MCF 10A (cell line): ENCODE data around the gene CDC25C. TPM values are rescaled to one million over a fixed set of nuclear protein-coding genes. Genes with fewer than 3 reads are reported as not detected.

ENCODE experiments used
- BruUV-seq: library from RNA; stranded (reverse); fragments of 400-500 nt; replicated peaks from 2 replicates; lab custom pipeline; 2021; lab: Mats Ljungman, UMichigan
- CTCF ChIA-PET: fragments of 300-600 bp; sonication (Branson Sonifier 250); formaldehyde crosslinking; extraction: SDS; loops from one replicate; lab custom pipeline; 2021; ENCODE audit warnings: antibody characterized with exemption, inconsistent platforms; lab: Yijun Ruan, JAX
- POLR2A ChIA-PET: fragments of 300-600, 350-650 bp; sonication (Branson Sonifier 250); formaldehyde crosslinking; extraction: SDS; loops from one replicate; lab custom pipeline; 2020; ENCODE audit warnings: antibody characterized with exemption, inconsistent platforms; lab: Yijun Ruan, JAX
- DNase-seq: peaks from one replicate; pipeline ENCODE4 v3.0.0-alpha.2; 2018; ENCODE audit not compliant: unreplicated experiment
- H3K27ac Mint-ChIP-seq: one replicate; pipeline ENCODE4 v1.8.0; 2022; ENCODE audit warnings: mild to moderate bottlenecking, low read depth, mixed read lengths; ENCODE audit not compliant: unreplicated experiment
- H3K27me3 Mint-ChIP-seq: one replicate; pipeline ENCODE4 v1.8.0; 2022; ENCODE audit warnings: mixed read lengths; ENCODE audit not compliant: insufficient read depth, unreplicated experiment
- H3K36me3 Mint-ChIP-seq: one replicate; pipeline ENCODE4 v1.8.0; 2022; ENCODE audit warnings: mild to moderate bottlenecking, moderate library complexity, mixed read lengths; ENCODE audit not compliant: insufficient read depth, unreplicated experiment
- H3K4me1 Mint-ChIP-seq: one replicate; pipeline ENCODE4 v1.8.0; 2022; ENCODE audit warnings: mixed read lengths; ENCODE audit not compliant: insufficient read depth, unreplicated experiment
- H3K4me3 Mint-ChIP-seq: one replicate; pipeline ENCODE4 v1.8.0; 2022; ENCODE audit warnings: mild to moderate bottlenecking, moderate library complexity, mixed read lengths; ENCODE audit not compliant: unreplicated experiment
- H3K9me3 Mint-ChIP-seq: one replicate; pipeline ENCODE4 v1.8.0; 2022; ENCODE audit warnings: mixed read lengths; ENCODE audit not compliant: unreplicated experiment
- CTCF ChIP-seq: fragments of 200-600 bp; IDR thresholded peaks from one replicate; pipeline ENCODE4 v1.8.0; 2022; ENCODE audit warnings: antibody characterized with exemption, mild to moderate bottlenecking; ENCODE audit not compliant: unreplicated experiment
- intact Hi-C: fragments of 100-400 bp; cut with micrococcal nuclease; formaldehyde crosslinking; loops from 2 replicates; pipeline ENCODE4 v1.14.1; 2022
- total RNA-seq: library from RNA; stranded (reverse); gene quantifications from 2 replicates; pipeline ENCODE4 v1.2.3, GENCODE V29; 2022

The CDC25C gene
- total RNA-seq, 1 experiment from 2014 or later: 12.2 TPM

- H3K4me1 Mint-ChIP-seq: no peaks in the 10 kb centered on the region
- no peaks in the 10 kb centered on the region for H3K9me3 Mint-ChIP-seq
- intact Hi-C loops: no loop called here
- DNase-seq: no peak
- no TSS peak for BruUV-seq
- ChIA-PET POLR2A (no interaction called here), CTCF (interaction anchor here (1.1 to 1.4 kb wide), 4 partner anchors 14 to 53 kb away, joined by 3 to 5 read pairs (median 4); no protein-coding TSS in a partner anchor)
- no peaks in the 10 kb centered on the region for H3K36me3 Mint-ChIP-seq
- no peak overlapping the region for H3K27ac Mint-ChIP-seq
- no peaks in the 10 kb centered on the region for H3K27me3 Mint-ChIP-seq
- H3K4me3 Mint-ChIP-seq: no peak overlapping the region
- no peak for TF ChIP-seq CTCF
These were observed 55.7 kb downstream of the CDC25C start for GRCh38 chr5:138275895-138276294.

GRCh38 chr5:138275379-138275782, 56.2 kb downstream of the CDC25C start:
- no peak for DNase-seq
- intact Hi-C loops: no loop called here
- Mint-ChIP-seq H3K9me3 (no peaks in the 10 kb centered on the region), H3K4me3 (no peak overlapping the region), H3K4me1 (no peaks in the 10 kb centered on the region), H3K27me3 (no peaks in the 10 kb centered on the region), H3K36me3 (no peaks in the 10 kb centered on the region), H3K27ac (no peak overlapping the region)
- BruUV-seq: no TSS peak
- CTCF ChIA-PET: interaction anchor here (1.1 to 1.4 kb wide), 2 partner anchors 47 to 53 kb away, joined by 4 to 5 read pairs; no protein-coding TSS in a partner anchor
- POLR2A ChIA-PET: no interaction called here
- no peak for TF ChIP-seq CTCF

- DNase-seq: no peak
- CTCF ChIA-PET: interaction anchor here (0.6 to 1.4 kb wide), 3 partner anchors 9 to 97 kb away, joined by 3 to 5 read pairs (median 3); no protein-coding TSS in a partner anchor
These were observed 57.3 kb downstream of the CDC25C start, which contains the start of gene GFRA3 for GRCh38 chr5:138274189-138274853. Gene GFRA3, minus strand, starts transcription at chr5:138274621. Its CDS starts 197 bp downstream, at chr5:138274424.

GRCh38 chr5:138273834-138274188, 57.8 kb downstream of the CDC25C start:
- no peak overlapping the region for H3K27ac Mint-ChIP-seq
- no peak overlapping the region for H3K4me3 Mint-ChIP-seq
- DNase-seq: no peak
- intact Hi-C loops: no loop called here
- no peaks in the 10 kb centered on the region for H3K9me3 Mint-ChIP-seq
- no peaks in the 10 kb centered on the region for H3K4me1 Mint-ChIP-seq
- no TSS peak for BruUV-seq
- no peaks in the 10 kb centered on the region for H3K27me3 Mint-ChIP-seq
- no peaks in the 10 kb centered on the region for H3K36me3 Mint-ChIP-seq
- ChIA-PET POLR2A (no interaction called here), CTCF (no interaction called here)
- TF ChIP-seq CTCF: no peak

More at GRCh38 chr5:138274189-138274853, 57.3 kb downstream of the CDC25C start, which contains the start of gene GFRA3:
- intact Hi-C loops: no loop called here
- no peaks in the 10 kb centered on the region for H3K36me3 Mint-ChIP-seq
- BruUV-seq: no TSS peak
- H3K27me3 Mint-ChIP-seq: no peaks in the 10 kb centered on the region
- no peak for TF ChIP-seq CTCF
- H3K4me3 Mint-ChIP-seq: no peak within 1 kb of the TSS
- H3K27ac Mint-ChIP-seq: no peak within 1 kb of the TSS
- no peaks in the 10 kb centered on the region for H3K9me3 Mint-ChIP-seq
- no peaks in the 10 kb centered on the region for H3K4me1 Mint-ChIP-seq
- POLR2A ChIA-PET: no interaction called here
